ENCODE results near the gene STAB1.

The STAB1 gene

GRCh38 chr3:52473026-52473425, 22.1 kb upstream of the STAB1 start:
- TF ChIP-seq GATA1 (IDR thresholded peaks at IDR 0.05; ENCODE audit: low read depth, low read length) (no peak), POLR2A (IDR thresholded peaks at IDR 0.05; ENCODE audit: low read length) (no peak)
- no peak for DNase-seq

DNA sequence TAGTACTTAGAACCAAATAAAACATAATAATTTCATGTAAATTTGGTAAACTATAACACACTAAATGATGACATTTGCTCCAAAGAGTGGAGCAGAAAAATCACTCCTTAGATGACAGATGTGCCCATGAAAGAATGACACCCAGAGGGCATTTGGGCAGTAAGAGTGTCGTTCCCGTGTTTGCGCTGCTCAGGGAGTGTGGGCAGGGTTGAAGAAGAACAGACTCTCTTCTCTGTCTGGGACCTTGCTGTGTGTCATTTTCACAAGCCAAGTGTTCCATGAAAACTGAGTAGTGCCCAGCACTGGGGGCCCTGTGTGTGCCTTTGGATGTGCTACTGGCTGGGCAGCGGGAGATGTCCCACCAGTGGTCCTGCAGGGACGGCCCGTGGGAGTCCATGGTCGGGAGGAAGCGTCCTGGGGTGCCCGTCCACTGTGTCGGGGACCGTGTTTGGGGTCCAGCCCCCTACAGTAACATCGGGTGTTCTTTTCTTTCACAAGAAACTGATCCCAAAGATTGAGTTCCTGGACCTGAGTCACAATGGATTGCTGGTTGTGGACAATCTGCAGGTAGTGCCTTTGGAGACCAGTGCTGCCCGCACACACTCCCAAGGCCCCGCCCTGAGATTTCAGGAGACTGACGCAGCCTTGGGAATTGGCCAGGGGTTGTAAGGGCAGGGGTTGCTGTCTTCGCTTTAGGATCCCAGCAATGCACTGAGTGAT, 17.9 kb upstream of the STAB1 start:
- DNase-seq = no peak
- TF ChIP-seq POLR2A (IDR thresholded peaks at IDR 0.05; ENCODE audit: low read length) = no peak
- TF ChIP-seq GATA1 (IDR thresholded peaks at IDR 0.05; ENCODE audit: low read depth, low read length) = no peak

GRCh38 chr3:52477796-52478095, 17.4 kb upstream of the STAB1 start:
- TF ChIP-seq GATA1 (IDR thresholded peaks at IDR 0.05; ENCODE audit: low read depth, low read length) = no peak
- TF ChIP-seq POLR2A (IDR thresholded peaks at IDR 0.05; ENCODE audit: low read length) = no peak

DNA sequence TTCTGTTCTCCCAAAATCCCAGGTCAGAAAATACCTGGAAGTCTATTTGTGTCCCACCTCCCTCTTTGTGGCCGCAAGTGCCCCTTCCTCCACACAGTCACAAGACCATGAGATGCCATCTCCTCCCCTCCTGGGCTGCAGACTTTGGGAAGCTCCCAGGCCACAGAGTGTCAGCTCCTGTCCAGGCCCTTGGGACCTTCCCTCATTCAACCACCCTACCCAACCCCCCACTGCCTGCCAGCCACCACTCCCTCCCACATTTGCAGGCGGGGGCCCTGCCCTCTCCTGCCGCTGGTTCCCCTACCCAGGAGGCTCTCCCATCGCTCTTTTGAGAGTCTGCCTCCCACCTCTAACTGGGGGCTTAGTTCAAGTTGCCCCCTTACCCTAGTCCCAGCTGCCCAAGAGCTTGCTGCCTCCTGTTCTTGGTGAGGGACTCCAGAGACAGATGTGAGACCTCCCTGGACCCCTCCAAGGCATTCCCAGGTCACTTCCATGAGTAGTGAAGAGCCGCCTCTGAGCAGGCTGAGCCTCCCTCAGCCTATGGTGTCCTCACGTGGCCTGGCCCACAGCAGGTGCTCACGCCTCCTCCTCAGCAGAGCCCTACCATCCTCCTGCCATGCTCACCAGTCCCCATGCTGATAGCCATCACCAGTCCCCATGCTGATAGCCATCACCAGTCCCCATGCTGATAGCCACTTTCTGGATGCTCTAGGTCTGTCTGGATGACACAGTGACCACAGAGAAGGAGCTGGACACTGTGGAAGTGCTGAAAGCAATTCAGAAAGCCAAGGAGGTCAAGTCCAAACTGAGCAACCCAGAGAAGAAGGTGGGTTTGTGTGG, 15.9 kb upstream of the STAB1 start:
- no peak for DNase-seq
- TF ChIP-seq POLR2A (IDR thresholded peaks at IDR 0.05; ENCODE audit: low read length) = no peak
- TF ChIP-seq GATA1 (IDR thresholded peaks at IDR 0.05; ENCODE audit: low read depth, low read length) = no peak

More at GRCh38 chr3:52477796-52478095, 17.4 kb upstream of the STAB1 start:
- DNase-seq = no peak

- DNase-seq = no peak
- TF ChIP-seq POLR2A (IDR thresholded peaks at IDR 0.05; ENCODE audit: low read length) (no peak), GATA1 (IDR thresholded peaks at IDR 0.05; ENCODE audit: low read depth, low read length) (no peak)
These were observed 15.1 kb upstream of the STAB1 start for GRCh38 chr3:52479877-52480575.

GRCh38 chr3:52480768-52481715, 14.1 kb upstream of the STAB1 start:
- no peak for DNase-seq
- no peak for TF ChIP-seq GATA1 (IDR thresholded peaks at IDR 0.05; ENCODE audit: low read depth, low read length)
- no peak for TF ChIP-seq POLR2A (IDR thresholded peaks at IDR 0.05; ENCODE audit: low read length)

DNA sequence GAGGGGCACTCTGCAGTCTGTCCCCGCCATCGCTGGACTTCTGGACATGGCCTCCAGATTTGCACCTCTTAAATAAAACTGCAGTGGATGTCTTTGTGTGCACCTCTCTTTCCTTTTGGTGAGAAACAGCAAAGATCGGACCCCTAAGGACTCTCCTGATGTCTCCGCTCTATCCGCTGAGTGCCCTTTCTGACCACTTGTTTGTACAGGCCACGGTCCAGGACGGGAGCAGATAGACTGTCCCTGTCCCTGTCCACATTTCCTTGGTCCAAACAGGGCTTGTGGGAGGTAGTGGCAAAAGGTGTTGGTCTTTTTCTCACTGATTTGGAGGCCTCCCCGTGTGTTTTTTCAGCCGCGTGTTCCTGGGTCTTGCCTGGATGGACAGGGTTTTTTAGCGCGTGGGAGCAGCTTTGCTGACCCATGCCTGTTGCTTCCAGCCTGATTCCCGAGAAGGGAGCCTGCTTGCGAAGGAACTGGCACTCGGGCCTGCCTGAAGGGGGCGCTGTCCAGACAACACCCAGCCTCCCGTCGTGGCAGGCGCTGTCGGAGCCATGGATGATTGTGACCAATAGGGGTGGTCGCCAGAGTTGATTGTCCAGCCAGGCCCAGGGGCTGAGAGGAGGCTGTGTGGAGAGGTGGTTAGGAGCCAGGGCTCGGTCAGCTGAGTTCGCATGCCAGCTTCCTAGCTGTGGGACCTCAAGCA, 13.2 kb upstream of the STAB1 start:
- DNase-seq = peak; percentile 47 to 52
- TF ChIP-seq GATA1 (IDR thresholded peaks at IDR 0.05; ENCODE audit: low read depth, low read length) (no peak), POLR2A (IDR thresholded peaks at IDR 0.05; ENCODE audit: low read length) (no peak)

DNA sequence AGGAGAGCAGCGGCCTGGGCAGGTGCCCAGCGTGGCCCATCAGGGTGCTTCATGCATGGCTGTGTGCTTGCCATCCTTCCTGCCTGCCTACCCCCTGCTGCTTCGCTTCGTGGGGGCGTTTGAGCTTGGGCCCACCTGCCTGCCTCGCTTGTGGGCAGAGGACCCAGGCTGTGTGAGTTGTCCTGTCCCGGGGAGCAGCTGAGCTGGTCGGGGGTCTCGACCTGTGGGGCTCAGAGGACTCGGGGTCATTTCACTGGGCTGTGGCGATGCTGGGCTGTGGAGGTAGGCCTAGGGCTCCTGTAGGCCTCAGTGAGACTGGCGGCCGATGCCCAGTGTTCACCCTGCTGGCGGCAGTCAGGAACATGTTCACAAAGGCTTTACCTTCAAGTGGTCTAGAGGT, 12.1 kb upstream of the STAB1 start:
- no peak for TF ChIP-seq GATA1 (IDR thresholded peaks at IDR 0.05; ENCODE audit: low read depth, low read length)
- TF ChIP-seq POLR2A (IDR thresholded peaks at IDR 0.05; ENCODE audit: low read length) = no peak
- no peak for DNase-seq

DNA sequence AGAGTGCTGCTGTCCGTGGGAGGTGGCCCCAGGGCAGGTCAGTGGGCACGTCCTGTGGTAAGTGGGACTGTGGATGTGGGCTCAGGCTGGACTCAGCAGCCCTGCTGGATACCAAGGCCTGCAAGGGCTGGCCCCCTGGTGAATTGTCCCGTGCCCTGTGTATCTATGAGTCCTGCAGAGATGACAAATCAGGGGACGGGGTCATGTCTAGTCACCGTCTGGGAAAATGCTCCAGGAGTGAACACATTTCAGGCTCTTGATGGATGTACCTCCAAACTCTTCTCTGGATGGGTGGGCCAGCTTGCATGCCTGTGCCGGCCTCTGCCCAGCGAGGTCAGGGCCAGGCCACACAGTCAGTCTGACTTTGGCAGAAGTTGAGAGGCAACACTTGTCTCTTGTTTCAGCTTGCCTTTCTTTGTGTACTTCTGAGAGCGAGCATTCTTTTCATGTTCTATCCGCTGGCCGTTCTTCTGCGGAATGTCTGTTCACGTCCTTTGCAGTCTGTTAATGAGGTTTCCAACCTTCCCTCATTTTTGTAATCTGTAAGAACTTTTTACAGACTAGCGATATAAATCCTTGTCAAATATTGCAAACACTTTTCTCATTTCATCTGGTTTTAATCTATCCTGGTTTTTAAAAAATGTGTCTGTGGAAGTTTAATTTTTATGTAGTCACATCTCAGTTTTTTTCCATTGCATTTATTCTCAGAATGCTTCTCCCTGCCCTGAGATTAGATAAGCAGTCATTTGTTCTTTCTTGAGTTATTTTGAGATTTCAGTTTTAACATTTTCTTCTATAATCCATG, 11.4 kb upstream of the STAB1 start:
- DNase-seq = no peak
- TF ChIP-seq GATA1 (IDR thresholded peaks at IDR 0.05; ENCODE audit: low read depth, low read length) (no peak), POLR2A (IDR thresholded peaks at IDR 0.05; ENCODE audit: low read length) (no peak)

DNA sequence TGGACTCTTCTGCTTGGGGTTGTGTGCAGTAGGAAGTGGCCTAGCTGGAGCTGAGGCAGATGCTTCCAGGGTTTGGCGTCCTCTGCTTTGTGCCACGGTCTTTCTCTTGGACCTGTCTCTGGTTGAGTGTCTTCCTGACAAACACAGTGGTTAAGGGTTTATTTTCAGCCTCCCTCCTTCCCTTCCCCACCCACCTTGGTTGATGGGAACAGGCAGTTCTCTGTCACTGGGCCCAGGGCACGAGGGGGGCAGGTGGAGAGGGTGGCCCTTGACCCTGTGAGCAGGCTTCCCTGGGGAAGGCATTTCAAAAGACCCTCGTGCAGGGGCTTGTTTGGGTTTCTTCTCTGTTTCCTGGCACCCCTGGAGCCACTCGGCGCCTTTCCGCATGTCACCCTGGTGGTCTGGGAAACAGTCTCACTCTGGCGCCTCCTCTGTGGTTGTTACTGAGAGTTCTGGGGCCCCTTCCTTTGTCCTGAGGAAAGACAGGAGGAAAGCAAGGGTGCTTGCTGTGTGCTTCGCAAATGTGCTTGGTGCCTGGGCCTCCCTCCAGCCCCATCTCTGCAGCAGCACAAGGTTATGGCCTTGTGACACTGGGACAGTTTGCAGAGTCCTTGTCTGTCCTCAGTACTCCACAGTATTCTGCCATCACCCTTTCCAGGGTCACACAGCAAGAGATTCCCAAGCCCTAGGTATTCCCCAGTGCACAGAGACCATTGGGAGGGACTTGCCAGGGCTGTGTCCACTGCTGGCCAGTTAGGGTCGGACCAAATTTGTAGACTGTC, 10.3 kb upstream of the STAB1 start:
- DNase-seq = no peak
- TF ChIP-seq POLR2A (IDR thresholded peaks at IDR 0.05; ENCODE audit: low read length) = no peak
- no peak for TF ChIP-seq GATA1 (IDR thresholded peaks at IDR 0.05; ENCODE audit: low read depth, low read length)

- no peak for DNase-seq
- no peak for TF ChIP-seq GATA1 (IDR thresholded peaks at IDR 0.05; ENCODE audit: low read depth, low read length)
- no peak for TF ChIP-seq POLR2A (IDR thresholded peaks at IDR 0.05; ENCODE audit: low read length)
These were observed 7.9 kb upstream of the STAB1 start for GRCh38 chr3:52487050-52487787.

Data from erythroblast (primary cell).